ENCODE data around the gene ZNF180.
"Not testable (repeated sequence)": the region's sequence is repeated elsewhere in the genome, so short reads cannot be mapped to it uniquely, and the experiment has no call there.

ZNF180 gene

DNA sequence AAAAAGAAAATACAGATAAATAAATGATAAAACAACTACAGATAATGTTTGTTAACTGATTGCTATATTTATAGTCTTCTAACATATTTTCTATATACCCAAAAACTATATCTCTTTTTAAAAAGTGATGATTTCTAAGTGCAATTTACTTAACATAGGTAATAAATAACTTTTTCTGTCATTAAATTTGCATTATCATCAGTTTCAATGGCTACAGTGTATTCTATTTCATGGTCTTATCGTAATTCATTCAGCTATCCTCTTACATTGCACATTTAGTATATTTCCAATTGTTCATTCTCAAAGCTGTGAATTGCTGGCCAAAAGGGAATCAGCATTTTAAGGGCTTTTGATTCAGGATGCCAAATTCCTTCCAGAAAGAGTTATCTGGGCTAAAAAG, 3.6 kb downstream of the ZNF180 start:
- DNase-seq: no peak

- DNase-seq: no peak
Measured at GRCh38 chr19:44476559-44477408, 23.5 kb downstream of the ZNF180 start.

GRCh38 chr19:44468730-44469129, 31.6 kb downstream of the ZNF180 start:
- DNase-seq: not testable (repeated sequence)

GRCh38 chr19:44462600-44463286, 37.6 kb downstream of the ZNF180 start:
- not testable (repeated sequence) for DNase-seq

- DNase-seq: not testable (repeated sequence)
Measured at GRCh38 chr19:44456016-44456415, 44.3 kb downstream of the ZNF180 start.

DNA sequence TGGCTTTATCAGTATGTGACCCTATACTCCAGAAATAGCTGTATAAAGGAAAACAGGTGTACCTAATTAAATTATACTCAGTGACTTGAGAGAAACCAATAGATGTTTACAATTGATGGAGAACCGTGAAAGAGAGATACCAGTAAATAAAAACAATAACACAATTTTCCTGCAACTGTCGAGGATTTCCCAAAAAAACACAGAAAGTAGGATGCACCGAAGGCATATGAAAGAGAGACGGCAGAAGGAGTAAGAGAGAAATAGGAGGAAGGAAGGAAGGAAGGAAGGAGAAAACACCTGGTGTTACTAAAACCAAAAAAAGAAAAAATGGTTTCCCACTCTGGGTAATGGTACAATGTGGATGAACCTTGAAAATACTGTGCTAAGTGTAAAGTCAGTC, 45.2 kb downstream of the ZNF180 start:
- no peak for DNase-seq

DNA sequence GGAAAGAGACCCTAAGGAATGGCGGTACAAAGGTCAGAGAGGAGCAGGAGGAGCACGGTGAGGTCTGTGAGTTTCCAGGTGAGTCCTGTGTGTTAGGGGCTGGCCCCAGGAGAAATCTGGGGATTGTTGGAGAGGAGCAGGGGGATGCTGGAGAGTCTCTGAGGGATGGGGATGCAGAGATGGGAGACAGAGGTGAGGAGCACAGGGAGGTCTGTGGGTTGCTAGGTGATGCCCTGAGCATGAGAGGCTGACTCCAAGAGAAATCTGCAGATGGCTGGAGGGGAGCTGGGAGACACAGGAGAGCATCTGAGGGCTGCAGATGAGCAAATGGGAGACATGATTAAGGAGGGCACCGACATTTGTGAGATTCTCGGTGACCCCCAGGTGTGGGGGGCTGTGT, 48.0 kb downstream of the ZNF180 start:
- DNase-seq: no peak

GRCh38 chr19:44451687-44452086, 48.6 kb downstream of the ZNF180 start:
- DNase-seq: no peak

- DNase-seq: peak; percentile 70
Measured at GRCh38 chr19:44447916-44448674, 52.2 kb downstream of the ZNF180 start, which contains the start of gene ZNF229. ZNF229 (minus strand) TSS chr19:44448472; CDS start chr19:44442847, 5,625 bp downstream.

GRCh38 chr19:44438441-44438840, 61.9 kb downstream of the ZNF180 start:
- DNase-seq: no peak

- DNase-seq: no peak
Measured at GRCh38 chr19:44435441-44435840, 64.9 kb downstream of the ZNF180 start.

GRCh38 chr19:44430956-44431355, 69.4 kb downstream of the ZNF180 start:
- DNase-seq: no peak
